ENCODE results near the gene HOXD8. TPM values are rescaled to one million over a fixed set of nuclear protein-coding genes. Genes with fewer than 3 reads are reported as not detected.

The HOXD8 gene
- total RNA-seq, 5 donors from 2014 or later (not counting 1 experiment from before 2014, with no cell fraction given), result not detected

GRCh38 chr2:176110415-176111308, 18.8 kb upstream of the HOXD8 start:
- Mint-ChIP-seq H3K4me1 (peaks cover 22 to 24% (median 23%) of the 10 kb centered on the region in 3 donors), H3K4me3 (no peak overlapping the region), H3K9me3 (no peaks in the 10 kb centered on the region), H3K27ac (no peak overlapping the region), H3K27me3 (peaks cover 59 to 81% of the 10 kb centered on the region in 2 donors), H3K36me3 (no peaks in the 10 kb centered on the region)
- Histone ChIP-seq H3K36me3 (ENCODE audit: control insufficient read depth in 2 of 2, extremely low read depth in 1 of 2, insufficient read depth in 1 of 2, low read length in 1 of 2) (no peaks in the 10 kb centered on the region), H3K4me1 (ENCODE audit: control insufficient read depth in 1 of 2, extremely low read depth in 1 of 2, insufficient read depth in 2 of 2, low read length in 2 of 2) (peaks cover 4 to 14% of the 10 kb centered on the region in 2 experiments), H3K4me3 (ENCODE audit: control insufficient read depth in 1 of 2, extremely low read depth in 1 of 2, low read length in 1 of 2) (no peak overlapping the region), H3K27me3 (replicated peaks in 1 of 2; ENCODE audit: control insufficient read depth in 2 of 2, extremely low read depth in 1 of 2, insufficient read depth in 2 of 2, low read length in 1 of 2) (peaks cover 24 to 72% of the 10 kb centered on the region in 2 experiments), H3K9me3 (no peaks in the 10 kb centered on the region), H3K27ac (ENCODE audit: low read length) (no peak overlapping the region)
- DNase-seq (no peak), ATAC-seq (replicated peaks in 1 of 4) (no peak)
- POLR2A ChIA-PET, result interaction anchor here in 1 of 2 donors (0.5 to 0.6 kb wide), 4 partner anchors 13 to 1748 kb away, joined by 3 to 7 read pairs (median 4); no protein-coding TSS in a partner anchor
- WGBS (ENCODE audit: insufficient coverage), result 32% methylated on average over 4 of the region's 7 CpGs
- CTCF ChIA-PET, result interaction anchor here (0.6 to 2.0 kb wide), 6 partner anchors 10 to 1770 kb away, joined by 3 to 8 read pairs (median 6); no protein-coding TSS in a partner anchor

- no peaks in the 10 kb centered on the region for H3K36me3 Mint-ChIP-seq
- WGBS (ENCODE audit: insufficient coverage), result 3% methylated on average over 12 of the region's 16 CpGs
- no peak overlapping the region for H3K4me3 ChIP-seq (ENCODE audit: control insufficient read depth in 1 of 2, extremely low read depth in 1 of 2, low read length in 1 of 2)
- H3K4me3 Mint-ChIP-seq, result no peak overlapping the region
- H3K27me3 Mint-ChIP-seq, result peaks cover 57 to 81% of the 10 kb centered on the region in 2 donors
- peaks cover 15 to 18% (median 17%) of the 10 kb centered on the region in 3 donors for H3K4me1 Mint-ChIP-seq
- H3K4me1 ChIP-seq (ENCODE audit: control insufficient read depth in 1 of 2, extremely low read depth in 1 of 2, insufficient read depth in 2 of 2, low read length in 2 of 2), result peaks cover 4 to 13% of the 10 kb centered on the region in 2 experiments
- DNase-seq, result no peak
- no peak for ATAC-seq (replicated peaks in 1 of 4)
- ChIA-PET POLR2A (interaction anchor here in 1 of 2 donors (0.5 to 0.6 kb wide), 2 partner anchors 905 to 1749 kb away, joined by 3 to 4 read pairs; no protein-coding TSS in a partner anchor), CTCF (interaction anchor here (0.6 to 1.8 kb wide), 5 partner anchors 10 to 1770 kb away, joined by 3 to 8 read pairs (median 6); no protein-coding TSS in a partner anchor)
- no peaks in the 10 kb centered on the region for H3K9me3 Mint-ChIP-seq
- no peaks in the 10 kb centered on the region for H3K36me3 ChIP-seq (ENCODE audit: control insufficient read depth in 2 of 2, extremely low read depth in 1 of 2, insufficient read depth in 1 of 2, low read length in 1 of 2)
- H3K27me3 ChIP-seq (replicated peaks in 1 of 2; ENCODE audit: control insufficient read depth in 2 of 2, extremely low read depth in 1 of 2, insufficient read depth in 2 of 2, low read length in 1 of 2), result peaks cover 21 to 72% of the 10 kb centered on the region in 2 experiments
- H3K9me3 ChIP-seq, result no peaks in the 10 kb centered on the region
- no peak overlapping the region for H3K27ac Mint-ChIP-seq
- no peak overlapping the region for H3K27ac ChIP-seq (ENCODE audit: low read length)
Measured at GRCh38 chr2:176111309-176111663, 18.2 kb upstream of the HOXD8 start.

- H3K4me1 ChIP-seq (ENCODE audit: control insufficient read depth in 1 of 2, extremely low read depth in 1 of 2, insufficient read depth in 2 of 2, low read length in 2 of 2), result peaks cover 0 to 8% of the 10 kb centered on the region in 2 experiments
- no peaks in the 10 kb centered on the region for H3K36me3 Mint-ChIP-seq
- 8% methylated on average over 26 of the region's 29 CpGs for WGBS (ENCODE audit: insufficient coverage)
- no peak overlapping the region for H3K27ac Mint-ChIP-seq
- peaks cover 14 to 15% (median 14%) of the 10 kb centered on the region in 3 donors for H3K4me1 Mint-ChIP-seq
- POLR2A ChIA-PET, result no interaction called here
- no peak overlapping the region for H3K4me3 Mint-ChIP-seq
- H3K27me3 Mint-ChIP-seq, result peaks cover 61 to 85% of the 10 kb centered on the region in 2 donors
- no peak for ATAC-seq (replicated peaks in 1 of 4)
- CTCF ChIA-PET, result interaction anchor here in 1 of 2 donors (1.8 kb wide), 1 partner anchor 1771 kb away, joined by 7 read pairs; no protein-coding TSS in a partner anchor
- H3K9me3 Mint-ChIP-seq, result no peaks in the 10 kb centered on the region
- H3K27me3 ChIP-seq (replicated peaks in 1 of 2; ENCODE audit: control insufficient read depth in 2 of 2, extremely low read depth in 1 of 2, insufficient read depth in 2 of 2, low read length in 1 of 2), result peaks cover 26 to 73% of the 10 kb centered on the region in 2 experiments
- no peaks in the 10 kb centered on the region for H3K9me3 ChIP-seq
- DNase-seq, result no peak
- no peak overlapping the region for H3K4me3 ChIP-seq (ENCODE audit: control insufficient read depth in 1 of 2, extremely low read depth in 1 of 2, low read length in 1 of 2)
- no peaks in the 10 kb centered on the region for H3K36me3 ChIP-seq (ENCODE audit: control insufficient read depth in 2 of 2, extremely low read depth in 1 of 2, insufficient read depth in 1 of 2, low read length in 1 of 2)
- no peak overlapping the region for H3K27ac ChIP-seq (ENCODE audit: low read length)
Measured at GRCh38 chr2:176111846-176112374, 17.6 kb upstream of the HOXD8 start.

- no peaks in the 10 kb centered on the region for H3K9me3 Mint-ChIP-seq
- no peak overlapping the region for H3K27ac Mint-ChIP-seq
- POLR2A ChIA-PET, result no interaction called here
Measured at GRCh38 chr2:176112375-176113302, 16.9 kb upstream of the HOXD8 start.

GRCh38 chr2:176114120-176114929, 15.2 kb upstream of the HOXD8 start:
- peaks cover 75 to 93% of the 10 kb centered on the region in 2 donors for H3K27me3 Mint-ChIP-seq
- Histone ChIP-seq H3K27me3 (replicated peaks in 1 of 2; ENCODE audit: control insufficient read depth in 2 of 2, extremely low read depth in 1 of 2, insufficient read depth in 2 of 2, low read length in 1 of 2) (peaks cover 33 to 79% of the 10 kb centered on the region in 2 experiments), H3K36me3 (ENCODE audit: control insufficient read depth in 2 of 2, extremely low read depth in 1 of 2, insufficient read depth in 1 of 2, low read length in 1 of 2) (no peaks in the 10 kb centered on the region), H3K4me1 (ENCODE audit: control insufficient read depth in 1 of 2, extremely low read depth in 1 of 2, insufficient read depth in 2 of 2, low read length in 2 of 2) (peaks cover 0 to 7% of the 10 kb centered on the region in 2 experiments), H3K9me3 (no peaks in the 10 kb centered on the region), H3K27ac (ENCODE audit: low read length) (no peak overlapping the region), H3K4me3 (ENCODE audit: control insufficient read depth in 1 of 2, extremely low read depth in 1 of 2, low read length in 1 of 2) (no peak overlapping the region)
- peaks cover 2 to 3% (median 3%) of the 10 kb centered on the region in 3 donors for H3K9me3 Mint-ChIP-seq
- ChIA-PET POLR2A (interaction anchor here (0.5 to 0.6 kb wide), 2 partner anchors 1357 to 1754 kb away, joined by 3 read pairs; no protein-coding TSS in a partner anchor), CTCF (no interaction called here)
- no peak for ATAC-seq (replicated peaks in 1 of 4)
- H3K36me3 Mint-ChIP-seq, result peaks cover 3% of the 10 kb centered on the region
- WGBS (ENCODE audit: insufficient coverage), result 12% methylated on average over 16 of the region's 26 CpGs
- no peak for DNase-seq
- H3K4me1 Mint-ChIP-seq, result peaks cover 7 to 15% (median 8%) of the 10 kb centered on the region in 3 donors
- no peak overlapping the region for H3K4me3 Mint-ChIP-seq
- H3K27ac Mint-ChIP-seq, result no peak overlapping the region

More at GRCh38 chr2:176112375-176113302, 16.9 kb upstream of the HOXD8 start:
- Mint-ChIP-seq H3K4me1 (peaks cover 11 to 17% (median 12%) of the 10 kb centered on the region in 3 donors), H3K27me3 (peaks cover 66 to 87% of the 10 kb centered on the region in 2 donors), H3K36me3 (no peaks in the 10 kb centered on the region), H3K4me3 (no peak overlapping the region)
- no peaks in the 10 kb centered on the region for H3K36me3 ChIP-seq (ENCODE audit: control insufficient read depth in 2 of 2, extremely low read depth in 1 of 2, insufficient read depth in 1 of 2, low read length in 1 of 2)
- 9% methylated on average over 31 of the region's 40 CpGs for WGBS (ENCODE audit: insufficient coverage)
- peaks cover 0 to 3% of the 10 kb centered on the region in 2 experiments for H3K4me1 ChIP-seq (ENCODE audit: control insufficient read depth in 1 of 2, extremely low read depth in 1 of 2, insufficient read depth in 2 of 2, low read length in 2 of 2)
- H3K27ac ChIP-seq (ENCODE audit: low read length), result no peak overlapping the region
- peaks cover 28 to 75% of the 10 kb centered on the region in 2 experiments for H3K27me3 ChIP-seq (replicated peaks in 1 of 2; ENCODE audit: control insufficient read depth in 2 of 2, extremely low read depth in 1 of 2, insufficient read depth in 2 of 2, low read length in 1 of 2)
- CTCF ChIA-PET, result interaction anchor here (0.6 to 0.7 kb wide), 4 partner anchors 15 to 539 kb away, joined by 3 to 7 read pairs (median 3); no protein-coding TSS in a partner anchor
- H3K9me3 ChIP-seq, result no peaks in the 10 kb centered on the region
- DNase-seq (no peak), ATAC-seq (replicated peaks in 1 of 4) (no peak)
- no peak overlapping the region for H3K4me3 ChIP-seq (ENCODE audit: control insufficient read depth in 1 of 2, extremely low read depth in 1 of 2, low read length in 1 of 2)

Measured in T-cell (primary cell).